Transverse colon (tissue), 4 donors: ENCODE data around the gene GRIP1. TPM values are rescaled to one million over a fixed set of nuclear protein-coding genes. Genes with fewer than 3 reads are reported as not detected.

Experiments
- DNase-seq: peaks from one replicate; pipeline ENCODE4 v3.0.0-alpha.2; 2019
- H3K27ac ChIP-seq, 4 donors: fragments of 200-600 bp; sonication (generic); 2 replicates each; pipeline ENCODE4 v1.5.1; 2016 to 2018; ENCODE audit warnings: inconsistent platforms in 4 of 4
- H3K27me3 ChIP-seq: fragments of 200-600 bp; sonication (generic); 2 replicates; pipeline ENCODE4 v1.5.1; 2017; ENCODE audit warnings: inconsistent platforms
- H3K36me3 ChIP-seq, 4 donors: fragments of 200-600 bp; sonication (generic); 2 replicates each; pipeline ENCODE4 v1.5.1; 2017 to 2019; ENCODE audit warnings: inconsistent platforms in 4 of 4
- H3K4me1 ChIP-seq, 4 donors: fragments of 200-600 bp; sonication (generic); 2 replicates each; pipeline ENCODE4 v1.5.1; 2017 to 2020; ENCODE audit warnings: inconsistent platforms in 4 of 4
- H3K4me3 ChIP-seq, 4 donors: fragments of 200-600 bp; sonication (generic); 1 replicate in 1 of 4; 2 replicates in 3 of 4; pipeline versions ENCODE4 v1.5.1 to v1.6.1; 2017 to 2019; ENCODE audit warnings: inconsistent platforms in 4 of 4
- H3K9me3 ChIP-seq, 2 donors: fragments of 200-600 bp; sonication (generic); 2 replicates each; pipeline ENCODE4 v1.5.1; 2017 to 2019; ENCODE audit warnings: inconsistent platforms in 2 of 2
- EP300 ChIP-seq: sonication (generic); formaldehyde crosslinking; IDR thresholded peaks from one replicate; pipeline ENCODE4 v1.6.1; 2017; ENCODE audit warnings: antibody characterized with exemption, low read depth
- POLR2A ChIP-seq: fragments of 450-650 bp; IDR thresholded peaks from one replicate; pipeline ENCODE4 v1.6.1; 2016; ENCODE audit warnings: antibody characterized with exemption, mild to moderate bottlenecking, moderate library complexity
- POLR2AphosphoS5 ChIP-seq, 3 donors: sonication (generic); formaldehyde crosslinking; IDR thresholded peaks; one replicate each; pipeline ENCODE4 v1.6.1; 2016; ENCODE audit warnings: antibody characterized with exemption in 3 of 3
- WGBS, 2 donors: methylation state at CpG; one replicate each; pipeline ENCODE4 v1.1.5; 2018; ENCODE audit warnings: low coverage in 1 of 2; 5-methylcytosine and 5-hydroxymethylcytosine counted together
- in situ Hi-C, 4 donors: fragments of 200-750 bp; cut with MboI; loops; one replicate each; pipeline versions ENCODE4 v1.15.0 to v1.15.1; 2017; ENCODE audit warnings: low sequenced_read_pairs in 3 of 4, low pct_ligation_motif_present in 1 of 4, low pct_unique_long_range_greater_than_20kb in 1 of 4
- intact Hi-C: fragments of 100-400 bp; cut with DNase I; formaldehyde crosslinking; loops from one replicate; pipeline ENCODE4 v1.15.1; 2023; ENCODE audit warnings: low total_unique reads
- total RNA-seq, 4 donors: library from RNA; depleted of rRNA; stranded (reverse); fragments of >200 nt; gene quantifications; one replicate each; pipeline ENCODE4 v1.1.0, GENCODE V29; 2016
- TF ChIP-seq, protein P1 (sequence below), 5 experiments: fragments of 200-600 bp in 3 of 5; fragments of 450-650 bp in 2 of 5; sonication (generic) in 3 of 5; IDR thresholded peaks; 1 replicate in 2 of 5; 2 replicates in 3 of 5; pipeline ENCODE4 v1.5.1; 2016 to 2017; ENCODE audit warnings: antibody characterized with exemption in 5 of 5, inconsistent platforms in 3 of 5, mild to moderate bottlenecking in 2 of 5, moderate library complexity in 1 of 5

The GRIP1 gene
- total RNA-seq, 4 donors from 2014 or later = 4.4 to 9.0 (median 8.2) TPM

DNA sequence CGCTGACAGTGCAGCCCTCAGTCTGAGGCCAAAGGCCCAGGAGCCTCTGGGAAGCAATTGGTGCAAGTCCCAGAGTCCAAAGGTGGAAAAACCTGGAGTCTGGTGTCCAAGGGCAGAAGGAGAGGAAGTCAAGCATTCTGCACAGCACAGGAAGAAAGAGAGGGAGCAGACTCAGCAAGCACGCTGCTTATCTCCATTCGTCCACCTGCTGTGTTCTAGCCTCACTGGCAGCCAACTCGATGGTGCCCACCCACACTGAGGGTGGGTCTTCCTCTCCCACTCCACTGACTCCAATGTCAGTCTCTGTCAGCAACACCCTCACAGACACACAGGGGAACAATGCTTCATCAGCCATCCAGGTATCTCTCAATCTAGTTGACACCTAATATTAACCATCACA lies 337.8 kb downstream of the GRIP1 start:
- WGBS, 2 donors = 92 to 99% methylated on average over 2 to 4 of the region's 4 CpGs
- no peak for DNase-seq
- TF ChIP-seq EP300 (no peak), POLR2A (no peak), POLR2AphosphoS5 (IDR thresholded peaks at IDR 0.05) (no peak)
- TF ChIP-seq, protein P1, sequence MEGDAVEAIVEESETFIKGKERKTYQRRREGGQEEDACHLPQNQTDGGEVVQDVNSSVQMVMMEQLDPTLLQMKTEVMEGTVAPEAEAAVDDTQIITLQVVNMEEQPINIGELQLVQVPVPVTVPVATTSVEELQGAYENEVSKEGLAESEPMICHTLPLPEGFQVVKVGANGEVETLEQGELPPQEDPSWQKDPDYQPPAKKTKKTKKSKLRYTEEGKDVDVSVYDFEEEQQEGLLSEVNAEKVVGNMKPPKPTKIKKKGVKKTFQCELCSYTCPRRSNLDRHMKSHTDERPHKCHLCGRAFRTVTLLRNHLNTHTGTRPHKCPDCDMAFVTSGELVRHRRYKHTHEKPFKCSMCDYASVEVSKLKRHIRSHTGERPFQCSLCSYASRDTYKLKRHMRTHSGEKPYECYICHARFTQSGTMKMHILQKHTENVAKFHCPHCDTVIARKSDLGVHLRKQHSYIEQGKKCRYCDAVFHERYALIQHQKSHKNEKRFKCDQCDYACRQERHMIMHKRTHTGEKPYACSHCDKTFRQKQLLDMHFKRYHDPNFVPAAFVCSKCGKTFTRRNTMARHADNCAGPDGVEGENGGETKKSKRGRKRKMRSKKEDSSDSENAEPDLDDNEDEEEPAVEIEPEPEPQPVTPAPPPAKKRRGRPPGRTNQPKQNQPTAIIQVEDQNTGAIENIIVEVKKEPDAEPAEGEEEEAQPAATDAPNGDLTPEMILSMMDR (IDR thresholded peaks at IDR 0.05) = no peak
- Histone ChIP-seq H3K27me3 (no peaks in the 10 kb centered on the region), H3K27ac (no peak overlapping the region), H3K36me3 (peaks cover 0 to 38% (median 11%) of the 10 kb centered on the region in 4 donors), H3K4me1 (no peaks in the 10 kb centered on the region), H3K4me3 (no peak overlapping the region), H3K9me3 (peaks cover 0 to 4% of the 10 kb centered on the region in 2 donors)
- in situ Hi-C loops = no loop called here
- intact Hi-C loops = no loop called here

DNA sequence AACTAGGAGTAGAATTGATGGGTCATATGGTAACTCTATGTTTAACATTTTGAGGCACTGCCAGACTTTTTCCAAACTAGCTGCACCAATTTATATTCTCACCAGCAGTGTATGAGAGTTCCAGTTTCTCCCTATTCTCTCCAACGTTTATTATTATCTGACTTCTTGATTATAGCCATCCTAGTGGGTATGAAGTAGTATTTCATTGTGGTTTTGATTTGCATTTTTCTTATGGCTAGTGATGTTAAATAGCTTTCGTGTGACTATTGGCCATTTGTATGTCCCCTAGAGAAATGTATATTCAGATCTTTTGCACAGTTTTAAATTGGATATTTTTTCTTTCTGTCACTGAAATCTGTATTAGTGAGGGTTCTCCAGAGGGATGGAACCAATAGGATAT lies 338.7 kb downstream of the GRIP1 start:
- in situ Hi-C loops (no loop called here), intact Hi-C loops (no loop called here)
- TF ChIP-seq EP300 (no peak), POLR2AphosphoS5 (IDR thresholded peaks at IDR 0.05) (no peak)
- WGBS, 2 donors = 83 to 95% methylated on average over 2 of the region's 2 CpGs
- peaks cover 0 to 38% (median 11%) of the 10 kb centered on the region in 4 donors for H3K36me3 ChIP-seq
- no peak overlapping the region for H3K27ac ChIP-seq
- DNase-seq = no peak
- no peak overlapping the region for H3K4me3 ChIP-seq
- H3K9me3 ChIP-seq = peaks cover 0 to 4% of the 10 kb centered on the region in 2 donors
- H3K27me3 ChIP-seq = no peaks in the 10 kb centered on the region
- H3K4me1 ChIP-seq = no peaks in the 10 kb centered on the region

DNA sequence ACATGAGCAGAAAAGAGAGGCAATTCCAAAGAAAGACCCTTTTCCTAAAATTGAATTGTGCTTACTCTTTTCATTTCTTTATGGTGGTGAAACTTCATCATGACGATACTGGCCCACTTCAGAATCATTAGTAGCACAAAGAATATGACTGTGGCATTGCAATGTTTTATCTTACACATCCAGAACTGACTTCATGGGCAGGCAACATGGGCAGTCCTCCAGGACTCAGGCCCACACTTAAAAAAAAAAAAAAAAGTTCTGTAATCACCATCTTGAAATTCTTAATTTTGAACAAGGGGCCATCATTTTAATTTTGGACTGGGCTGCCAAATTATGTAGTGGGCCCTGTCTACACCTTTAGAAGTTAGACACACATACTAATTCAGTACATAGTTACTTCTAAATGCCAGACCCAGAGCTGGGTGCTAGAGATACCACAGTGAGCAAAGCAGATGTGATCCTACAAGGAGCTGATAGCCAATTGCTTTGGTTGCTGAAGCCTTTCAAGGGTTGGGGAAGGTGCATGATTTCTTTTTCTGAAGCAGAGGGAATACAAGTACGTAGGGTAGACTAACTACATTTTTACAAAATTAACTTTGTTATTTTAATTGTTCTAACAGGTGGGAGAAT lies 341.4 kb downstream of the GRIP1 start:
- Histone ChIP-seq H3K27ac (no peak overlapping the region), H3K9me3 (peaks cover 0 to 4% of the 10 kb centered on the region in 2 donors), H3K4me3 (no peak overlapping the region), H3K36me3 (peaks cover 0 to 38% (median 9%) of the 10 kb centered on the region in 4 donors), H3K27me3 (no peaks in the 10 kb centered on the region), H3K4me1 (no peaks in the 10 kb centered on the region)
- TF ChIP-seq POLR2AphosphoS5 (IDR thresholded peaks at IDR 0.05) (no peak), EP300 (no peak), POLR2A (no peak)
- TF ChIP-seq, protein P1 (IDR thresholded peaks at IDR 0.05) = no peak
- in situ Hi-C loops = no loop called here
- 94 to 99% methylated on average over 2 of the region's 2 CpGs for WGBS, 2 donors
- intact Hi-C loops = no loop called here
- DNase-seq = no peak

DNA sequence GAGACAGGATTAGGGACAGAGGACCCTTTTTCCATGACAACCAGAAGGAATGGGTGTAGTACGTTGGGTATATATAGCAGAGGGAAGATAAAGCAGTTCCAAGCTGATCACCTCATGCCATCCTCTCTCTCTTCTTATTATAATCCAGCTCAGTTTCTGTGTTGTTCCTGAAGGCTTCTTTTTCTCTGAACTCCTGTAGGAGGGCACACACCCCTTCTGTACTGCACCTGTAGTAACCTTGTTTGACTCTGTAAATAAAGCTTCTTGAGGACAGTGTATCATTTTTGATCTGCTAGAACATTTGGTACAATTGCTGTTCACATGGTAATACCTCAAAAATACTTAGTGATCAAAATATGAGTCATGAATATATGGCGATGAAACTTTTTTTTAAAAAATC lies 343.1 kb downstream of the GRIP1 start:
- H3K27me3 ChIP-seq = no peaks in the 10 kb centered on the region
- H3K9me3 ChIP-seq = no peaks in the 10 kb centered on the region
- TF ChIP-seq EP300 = no peak
- TF ChIP-seq POLR2A = no peak
- no peak for TF ChIP-seq POLR2AphosphoS5 (IDR thresholded peaks at IDR 0.05)
- TF ChIP-seq, protein P1 (IDR thresholded peaks at IDR 0.05) = no peak
- no peak overlapping the region for H3K27ac ChIP-seq
- H3K4me3 ChIP-seq = no peak overlapping the region
- WGBS, 2 donors = 81 to 98% methylated on average over 2 of the region's 2 CpGs
- in situ Hi-C loops (no loop called here), intact Hi-C loops (no loop called here)
- H3K36me3 ChIP-seq = peaks cover 0 to 33% (median 8%) of the 10 kb centered on the region in 4 donors
- H3K4me1 ChIP-seq = no peaks in the 10 kb centered on the region
- DNase-seq = no peak

DNA sequence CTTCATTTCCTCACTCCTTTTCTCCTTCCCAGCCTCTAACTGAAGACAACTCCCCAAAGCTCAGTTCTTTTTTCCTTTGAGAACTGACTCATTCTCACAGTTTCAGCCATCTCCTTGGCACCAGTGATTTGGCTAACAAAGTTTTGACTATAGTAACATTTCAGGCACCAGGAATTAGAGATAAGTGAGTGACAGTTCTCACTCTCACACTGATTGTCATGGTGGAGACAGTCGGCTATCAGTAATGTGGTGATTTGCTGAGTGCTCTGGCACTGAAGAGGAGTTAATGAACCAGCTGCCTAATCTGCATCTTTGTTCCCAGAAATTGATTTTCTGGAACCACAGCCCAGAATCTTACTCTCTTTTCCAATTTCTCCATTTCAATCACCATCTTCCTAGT lies 347.1 kb downstream of the GRIP1 start:
- intact Hi-C loops = no loop called here
- Histone ChIP-seq H3K27ac (no peak overlapping the region), H3K36me3 (peaks cover 0 to 9% (median 2%) of the 10 kb centered on the region in 4 donors), H3K9me3 (no peaks in the 10 kb centered on the region), H3K27me3 (no peaks in the 10 kb centered on the region), H3K4me3 (no peak overlapping the region), H3K4me1 (no peaks in the 10 kb centered on the region)
- DNase-seq = no peak
- 95 to 100% methylated on average over 1 of the region's 1 CpG for WGBS, 2 donors
- no peak for TF ChIP-seq EP300
- TF ChIP-seq, protein P1 (IDR thresholded peaks at IDR 0.05) = no peak
- TF ChIP-seq POLR2A = no peak
- no peak for TF ChIP-seq POLR2AphosphoS5 (IDR thresholded peaks at IDR 0.05)
- in situ Hi-C loops = no loop called here
